NB4 (cell line): ENCODE data around the gene OSBPL8.

Experiments
- DNase-seq: peaks from one replicate; pipeline ENCODE4 v3.0.0; 2010; ENCODE audit warnings: low read depth
- H3K4me3 ChIP-seq: one replicate; pipeline ENCODE4 v1.5.1; 2011; ENCODE audit warnings: mild to moderate bottlenecking, low read depth, low read length, moderate library complexity
- CTCF ChIP-seq: IDR thresholded peaks from one replicate; pipeline ENCODE4 v1.5.1; 2012; ENCODE audit warnings: low read depth, low read length
- MAX ChIP-seq: IDR thresholded peaks from 2 replicates; pipeline ENCODE4 v1.6.1; 2011; ENCODE audit warnings: low read depth, low read length
- MYC ChIP-seq: IDR thresholded peaks from 2 replicates; pipeline ENCODE4 v1.6.1; 2011; ENCODE audit warnings: low read depth, low read length
- POLR2A ChIP-seq: IDR thresholded peaks from 2 replicates; pipeline ENCODE4 v1.6.1; 2011; ENCODE audit warnings: mild to moderate bottlenecking; ENCODE audit not compliant: insufficient read length; ENCODE audit errors: extremely low read depth

Gene OSBPL8

GRCh38 chr12:76562130-76562529, 2.6 kb upstream of the OSBPL8 start:
- no peak for DNase-seq
- TF ChIP-seq POLR2A (no peak), MAX (no peak)
- H3K4me3 ChIP-seq, result no peak overlapping the region

- TF ChIP-seq CTCF (no peak), MAX (no peak), MYC (no peak), POLR2A (no peak)
- peak overlapping the region; percentile 83 for H3K4me3 ChIP-seq
- DNase-seq, result no peak
Observed at GRCh38 chr12:76560086-76560491, 518 bp upstream of the OSBPL8 start.

- TF ChIP-seq POLR2A, result no peak
- peak; percentile 56 for TF ChIP-seq MYC
- no peak for TF ChIP-seq CTCF
- peak; percentile 70 for TF ChIP-seq MAX
- H3K4me3 ChIP-seq, result peak overlapping the region; percentile 75
- peak; percentile 95 for DNase-seq
Observed at GRCh38 chr12:76558684-76559399, 729 bp downstream of the OSBPL8 start.

GRCh38 chr12:76556368-76556767, 3.2 kb downstream of the OSBPL8 start:
- peak overlapping the region; percentile 12 for H3K4me3 ChIP-seq
- DNase-seq, result no peak
- no peak for TF ChIP-seq CTCF

- TF ChIP-seq MYC (no peak), MAX (no peak)
- DNase-seq, result no peak
- no peak overlapping the region for H3K4me3 ChIP-seq
Observed at GRCh38 chr12:76555797-76556196, 3.8 kb downstream of the OSBPL8 start.

- no peak for TF ChIP-seq MYC
- TF ChIP-seq POLR2A, result no peak
- TF ChIP-seq MAX, result no peak
- no peak for TF ChIP-seq CTCF
- H3K4me3 ChIP-seq, result no peak overlapping the region
- no peak for DNase-seq
Observed at GRCh38 chr12:76555231-76555767, 4.3 kb downstream of the OSBPL8 start.
